NCI-H1436 (cell line): Measurements from ENCODE around the gene KCNC3.

Experiments
- DNase-seq: peaks from one replicate; lab custom pipeline; 2025; lab: John Stamatoyannopoulos, UW

The KCNC3 gene

DNA sequence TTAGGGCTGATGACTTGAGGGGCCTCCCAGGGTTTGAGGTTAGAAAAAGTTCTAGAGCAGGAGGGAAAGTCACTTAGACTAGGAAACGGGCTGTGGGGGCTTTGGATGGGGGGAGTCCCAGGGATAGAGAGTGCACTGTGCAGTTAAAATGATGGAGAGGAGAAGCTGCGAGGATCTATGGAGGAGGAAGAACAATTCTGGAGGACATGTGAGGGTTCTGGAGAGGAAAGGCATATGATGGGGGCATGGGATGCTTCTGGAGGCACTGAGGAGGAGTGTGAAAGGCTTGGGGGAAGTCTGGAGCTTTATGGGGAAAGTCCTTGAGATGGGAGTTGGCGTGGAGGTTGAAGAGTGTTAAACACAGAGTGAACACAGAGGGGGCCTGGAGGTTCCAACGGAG is 2.2 kb downstream of the KCNC3 start:
- no peak for DNase-seq

DNA sequence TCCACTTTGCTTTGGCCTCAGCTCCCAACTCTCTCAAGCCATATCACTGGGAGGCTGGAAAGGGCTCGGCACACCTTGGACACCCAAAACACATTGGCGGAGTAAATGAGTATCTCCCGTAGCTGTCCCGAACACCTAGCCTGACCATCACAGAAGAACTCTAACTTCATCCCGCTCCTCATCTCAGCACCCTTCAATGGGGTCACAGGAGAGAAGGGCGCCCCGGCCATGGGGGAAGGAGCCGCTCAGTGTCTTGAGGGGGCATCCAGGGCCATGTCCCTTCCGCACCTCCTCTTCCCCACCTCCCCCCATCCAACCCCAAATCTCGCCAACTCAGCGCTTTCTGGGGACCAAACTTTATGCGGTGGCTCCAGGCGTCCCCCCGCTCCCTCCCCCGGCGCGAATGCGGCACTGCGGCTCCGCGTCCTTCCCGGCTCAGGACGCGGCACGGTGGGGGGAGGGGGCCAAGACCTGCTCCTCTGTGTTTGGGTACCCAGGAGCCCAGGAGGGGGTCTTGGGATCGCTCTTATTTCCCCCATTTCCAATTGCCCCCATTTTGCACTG is 3.0 kb downstream of the KCNC3 start:
- DNase-seq = no peak

GRCh38 chr19:50325310-50326100 is 3.7 kb downstream of the KCNC3 start:
- peak; percentile 97 for DNase-seq

- no peak for DNase-seq
Observed at GRCh38 chr19:50324331-50324730, 4.8 kb downstream of the KCNC3 start.

- DNase-seq = no peak
Observed at GRCh38 chr19:50323782-50324133, 5.4 kb downstream of the KCNC3 start.

DNA sequence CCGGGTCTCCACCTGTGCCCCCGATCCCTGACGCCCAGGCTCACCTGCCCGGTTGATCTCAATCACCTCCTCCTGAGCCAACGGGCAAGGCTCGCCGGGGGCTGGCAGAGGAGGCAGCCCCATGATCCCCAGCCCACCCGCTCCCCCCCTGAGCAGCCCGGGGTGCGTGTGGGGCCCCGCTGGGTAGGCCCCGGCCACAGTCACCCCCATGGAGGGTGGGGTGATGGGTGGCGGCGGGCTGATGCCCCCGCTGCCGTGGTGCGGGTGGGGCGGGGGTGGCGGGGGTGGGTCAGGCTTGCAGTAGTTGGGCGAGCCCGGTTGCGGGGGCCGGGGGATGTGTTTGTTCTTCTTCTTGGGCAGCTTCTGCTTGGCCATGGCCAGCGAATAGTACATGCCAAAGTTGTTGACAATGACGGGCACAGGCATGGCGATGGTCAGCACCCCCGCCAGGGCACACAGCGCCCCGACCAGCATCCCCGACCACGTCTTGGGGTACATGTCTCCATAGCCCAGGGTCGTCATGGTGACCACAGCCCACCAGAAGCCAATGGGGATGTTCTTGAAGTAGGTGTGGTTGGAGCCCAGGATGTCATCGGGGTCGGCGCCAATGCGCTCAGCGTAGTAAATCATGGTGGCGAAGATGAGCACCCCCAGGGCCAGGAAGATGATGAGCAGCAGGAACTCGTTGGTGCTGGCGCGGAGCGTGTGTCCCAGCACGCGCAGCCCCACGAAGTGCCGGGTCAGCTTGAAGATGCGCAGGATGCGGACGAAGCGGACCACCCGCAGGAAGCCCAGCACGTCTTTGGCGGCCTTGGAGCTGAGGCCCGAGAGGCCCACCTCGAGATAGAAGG is 6.0 kb downstream of the KCNC3 start:
- no peak for DNase-seq

GRCh38 chr19:50322234-50322633 is 6.9 kb downstream of the KCNC3 start:
- DNase-seq = no peak

GRCh38 chr19:50321831-50322230 is 7.3 kb downstream of the KCNC3 start:
- no peak for DNase-seq

- DNase-seq = no peak
Observed at GRCh38 chr19:50320596-50320995, 8.6 kb downstream of the KCNC3 start.

DNA sequence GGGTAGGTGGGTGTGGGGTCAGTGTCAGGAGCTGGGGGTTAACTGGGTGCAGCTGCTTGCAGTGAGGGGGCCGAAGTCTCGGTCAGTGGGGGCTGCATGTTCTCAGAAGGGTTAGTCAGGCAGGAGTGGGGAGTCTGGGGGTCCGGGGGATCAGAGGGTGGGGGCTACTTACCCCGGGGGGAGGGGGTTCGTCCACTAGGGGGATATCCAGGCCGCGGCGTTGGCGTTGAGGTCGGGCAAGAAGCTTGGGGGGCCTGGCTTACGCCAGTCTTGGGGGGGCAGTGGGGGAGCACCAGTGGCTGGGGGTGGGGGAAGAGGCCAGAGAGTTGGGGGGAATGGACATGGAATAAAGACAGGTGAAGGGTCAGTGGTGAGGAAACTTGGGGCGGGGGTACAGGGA is 9.1 kb downstream of the KCNC3 start:
- DNase-seq = no peak

DNA sequence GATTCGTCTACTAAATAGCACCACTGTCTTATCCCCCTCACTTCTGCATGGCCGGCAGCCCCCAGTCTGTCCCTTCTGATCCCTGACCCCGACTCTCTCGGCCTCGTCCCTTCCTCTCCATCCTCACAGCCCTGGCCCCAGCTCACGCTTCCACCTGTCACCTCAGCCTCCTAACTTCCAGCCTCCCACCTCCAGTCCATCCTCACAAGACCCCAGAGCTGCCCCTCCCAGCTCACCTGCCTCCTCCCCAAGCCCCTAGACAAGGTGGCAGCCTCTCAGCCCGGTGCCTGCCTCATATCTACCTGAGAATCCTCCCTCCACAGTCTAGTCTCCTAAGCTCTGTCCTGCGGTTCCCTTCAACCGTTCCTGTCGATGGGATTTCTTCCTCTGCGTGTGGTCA is 10.0 kb downstream of the KCNC3 start:
- DNase-seq = no peak

GRCh38 chr19:50318438-50318837 is 10.7 kb downstream of the KCNC3 start:
- no peak for DNase-seq

DNA sequence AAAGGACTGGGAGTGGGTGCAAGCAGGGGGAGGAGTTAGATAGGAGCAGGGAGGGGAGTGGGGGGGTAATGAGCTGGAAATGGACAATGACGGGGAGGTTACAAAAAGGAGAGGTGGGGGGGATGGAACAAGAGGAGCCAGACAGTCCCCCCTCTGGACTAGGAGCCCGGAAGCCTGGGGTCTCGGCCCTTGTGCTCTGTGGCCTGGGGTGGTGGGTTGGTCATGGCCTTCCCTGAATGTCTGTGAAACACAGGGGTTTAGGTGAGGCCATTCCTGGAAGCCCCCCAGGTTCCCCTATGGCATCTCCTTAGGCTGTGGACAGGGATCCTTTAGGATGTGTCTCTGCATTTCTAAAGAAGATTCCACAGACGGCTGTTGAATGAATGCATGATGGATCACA is 12.1 kb downstream of the KCNC3 start:
- no peak for DNase-seq

GRCh38 chr19:50315773-50316448 is 13.3 kb downstream of the KCNC3 start:
- peak; percentile 81 for DNase-seq

- DNase-seq = peak; percentile 63
Observed at GRCh38 chr19:50314724-50315708, 14.2 kb downstream of the KCNC3 start.

DNA sequence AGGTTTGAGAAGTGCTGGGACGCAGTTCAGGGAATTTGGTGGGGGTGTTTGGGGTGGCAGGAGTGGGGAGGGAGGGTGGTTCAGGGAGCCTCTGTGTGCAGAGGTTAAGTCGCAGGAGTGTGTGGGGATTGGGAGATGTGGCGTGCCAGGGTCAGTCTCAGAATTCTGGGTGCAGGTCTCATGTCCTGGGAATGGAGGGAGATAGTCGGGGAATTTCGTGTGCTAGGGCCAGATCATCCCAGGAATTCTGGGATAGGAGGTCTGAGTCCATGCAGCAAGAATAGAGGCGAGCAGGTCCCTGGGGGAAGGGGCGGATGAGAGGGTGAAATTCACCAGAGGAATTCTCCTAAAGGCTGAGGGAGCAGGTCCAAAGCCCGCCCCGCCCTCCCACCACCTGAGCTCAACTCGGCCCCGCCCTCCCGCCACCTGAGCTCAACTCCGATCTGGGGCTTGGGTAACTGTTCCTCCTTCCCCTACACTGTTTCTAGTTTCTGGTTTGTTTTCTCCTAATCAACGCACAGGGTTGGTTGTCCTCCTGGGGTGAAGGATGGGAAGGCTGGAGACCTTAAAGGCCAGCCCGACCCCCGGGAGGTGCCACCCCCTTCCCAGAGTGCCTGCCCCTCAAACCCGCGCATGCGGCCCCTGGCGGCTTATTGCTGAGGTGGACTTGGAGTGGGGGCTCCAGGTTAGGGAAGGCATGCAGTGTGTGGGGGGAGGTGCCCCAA is 15.2 kb downstream of the KCNC3 start:
- DNase-seq = peak; percentile 25

DNA sequence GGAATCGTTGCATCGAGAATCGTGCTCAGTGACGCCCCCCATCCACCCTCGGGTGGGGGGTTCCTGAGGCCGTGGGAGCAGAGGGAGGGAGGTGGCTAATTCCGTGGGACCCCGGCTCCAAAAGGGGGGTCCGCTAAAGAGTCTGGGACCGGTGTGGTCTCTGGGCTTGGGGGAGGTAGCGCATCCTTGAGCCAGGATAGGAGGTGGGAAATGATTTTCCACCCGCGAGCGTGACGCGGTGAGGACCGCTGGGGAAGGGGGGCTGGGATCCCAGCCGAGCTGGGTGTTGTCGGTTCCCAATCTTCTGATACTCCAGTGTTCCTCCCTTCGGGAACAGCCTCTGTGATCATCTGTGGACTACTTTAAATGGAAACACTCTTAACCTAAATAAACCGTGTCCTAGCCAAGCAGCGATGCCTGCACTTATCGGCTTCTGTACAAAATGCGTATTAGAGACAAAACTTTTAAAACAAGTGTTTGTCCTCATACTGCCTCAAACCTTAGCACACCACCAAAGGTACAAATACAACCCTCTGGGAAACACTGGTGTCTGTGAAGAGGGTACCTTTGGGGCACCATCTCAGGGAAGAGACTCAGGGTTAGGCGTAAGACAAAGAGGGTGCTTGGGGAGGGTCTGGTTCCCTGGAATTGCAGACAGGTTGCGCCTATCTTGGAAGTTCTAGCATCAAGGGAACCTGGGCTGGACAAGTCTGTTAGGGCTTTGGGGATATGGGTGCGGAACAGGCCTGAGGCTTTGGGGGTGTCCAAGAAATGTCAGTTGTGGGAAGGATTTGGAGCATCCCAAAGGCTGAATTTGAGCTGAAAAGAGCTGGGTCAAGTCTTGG is 16.0 kb downstream of the KCNC3 start:
- no peak for DNase-seq

GRCh38 chr19:50311723-50312635 is 17.2 kb downstream of the KCNC3 start:
- peak; percentile 85 for DNase-seq
